ENCODE results near the gene CEMIP.

CEMIP gene

DNA sequence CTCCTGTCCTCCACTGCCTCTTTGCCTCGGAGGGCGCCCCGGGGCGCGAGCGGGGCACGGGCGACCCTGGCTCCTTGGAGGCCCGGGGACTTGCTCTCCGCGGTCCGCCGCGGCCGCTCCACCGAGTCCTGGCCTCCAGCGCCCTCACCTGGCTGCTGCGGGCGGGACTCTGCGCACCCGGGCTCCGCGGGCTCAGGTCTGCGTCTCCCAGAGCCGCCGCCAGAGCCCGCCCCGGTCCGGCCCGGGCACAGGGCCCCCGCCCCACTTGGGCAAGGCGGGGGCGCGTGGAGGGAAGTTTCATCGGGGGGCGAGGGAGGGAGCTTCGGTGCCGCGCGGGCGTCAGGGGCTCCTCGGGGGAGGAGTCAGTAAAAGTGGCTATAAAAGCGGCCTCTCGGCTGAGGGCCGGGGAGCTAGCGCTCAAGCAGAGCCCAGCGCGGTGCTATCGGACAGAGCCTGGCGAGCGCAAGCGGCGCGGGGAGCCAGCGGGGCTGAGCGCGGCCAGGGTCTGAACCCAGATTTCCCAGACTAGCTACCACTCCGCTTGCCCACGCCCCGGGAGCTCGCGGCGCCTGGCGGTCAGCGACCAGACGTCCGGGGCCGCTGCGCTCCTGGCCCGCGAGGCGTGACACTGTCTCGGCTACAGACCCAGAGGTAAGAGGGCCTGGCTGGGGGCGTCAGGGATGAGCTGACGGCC is at the start of gene CEMIP:
Gene CEMIP (plus strand): TSS at position 407 of the 694 bp plus-strand sequence. CDS start 94,510 bp downstream, outside the sequence.
- peak within 1 kb of the TSS; percentile 52 for H2AFZ ChIP-seq (ENCODE audit: low read length, unreplicated experiment)

GRCh38 chr15:80730387-80730786 is 48.8 kb upstream of the CEMIP start:
- no peak overlapping the region for H3K4me3 ChIP-seq (ENCODE audit: low read depth, low read length)
- peaks cover 4% of the 10 kb centered on the region for H3K4me1 ChIP-seq (ENCODE audit: control insufficient read depth, insufficient read depth, low read length, unreplicated experiment)
- H2AFZ ChIP-seq (ENCODE audit: low read length, unreplicated experiment), result no peak overlapping the region
- peaks cover 7% of the 10 kb centered on the region for H3K79me2 ChIP-seq (ENCODE audit: control insufficient read depth, insufficient read depth, low read length, unreplicated experiment)
- no peaks in the 10 kb centered on the region for H3K36me3 ChIP-seq (ENCODE audit: insufficient read depth, low read length)
- no peaks in the 10 kb centered on the region for H3K27me3 ChIP-seq (ENCODE audit: insufficient read depth, low read length)
- no peak overlapping the region for H3K27ac ChIP-seq (ENCODE audit: low read depth, low read length)

More for the DNA sequence above, at the start of gene CEMIP:
- Histone ChIP-seq H3K27me3 (ENCODE audit: insufficient read depth, low read length) (peaks cover 46% of the 10 kb centered on the region), H3K27ac (ENCODE audit: low read depth, low read length) (no peak within 1 kb of the TSS), H3K4me1 (ENCODE audit: control insufficient read depth, insufficient read depth, low read length, unreplicated experiment) (peaks cover 26% of the 10 kb centered on the region), H3K36me3 (ENCODE audit: insufficient read depth, low read length) (no peaks in the 10 kb centered on the region), H3K79me2 (ENCODE audit: control insufficient read depth, insufficient read depth, low read length, unreplicated experiment) (no peaks in the 10 kb centered on the region), H3K4me3 (ENCODE audit: low read depth, low read length) (peak within 1 kb of the TSS; percentile 72)

- Histone ChIP-seq H3K4me1 (ENCODE audit: control insufficient read depth, insufficient read depth, low read length, unreplicated experiment) (peaks cover 4% of the 10 kb centered on the region), H3K79me2 (ENCODE audit: control insufficient read depth, insufficient read depth, low read length, unreplicated experiment) (peaks cover 7% of the 10 kb centered on the region), H2AFZ (ENCODE audit: low read length, unreplicated experiment) (no peak overlapping the region), H3K27ac (ENCODE audit: low read depth, low read length) (no peak overlapping the region), H3K27me3 (ENCODE audit: insufficient read depth, low read length) (no peaks in the 10 kb centered on the region), H3K4me3 (ENCODE audit: low read depth, low read length) (no peak overlapping the region), H3K36me3 (ENCODE audit: insufficient read depth, low read length) (no peaks in the 10 kb centered on the region)
Measured at GRCh38 chr15:80730926-80731325, 48.2 kb upstream of the CEMIP start.

DNA sequence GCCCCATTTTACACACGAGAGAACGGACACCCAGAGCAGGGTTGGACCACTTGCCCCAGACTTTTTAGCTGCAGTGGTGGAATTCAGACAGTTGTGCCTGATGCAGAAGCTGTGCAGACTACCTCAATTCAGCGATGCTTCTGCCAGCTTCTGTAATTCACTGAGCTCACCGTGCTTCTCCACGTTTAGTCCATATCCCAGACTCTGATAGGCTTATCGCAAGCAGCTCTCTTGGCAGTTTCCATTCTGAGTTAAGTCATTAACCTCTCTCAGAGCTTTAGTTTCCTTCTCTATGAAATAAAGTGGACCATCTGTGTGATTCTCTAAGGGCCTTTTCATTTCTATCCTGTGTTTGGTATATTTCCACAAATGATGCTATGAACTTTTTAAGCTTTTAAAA is 47.0 kb upstream of the CEMIP start:
- no peak overlapping the region for H3K4me3 ChIP-seq (ENCODE audit: low read depth, low read length)
- peaks cover 7% of the 10 kb centered on the region for H3K79me2 ChIP-seq (ENCODE audit: control insufficient read depth, insufficient read depth, low read length, unreplicated experiment)
- no peak overlapping the region for H3K27ac ChIP-seq (ENCODE audit: low read depth, low read length)
- H2AFZ ChIP-seq (ENCODE audit: low read length, unreplicated experiment), result no peak overlapping the region
- peaks cover 4% of the 10 kb centered on the region for H3K4me1 ChIP-seq (ENCODE audit: control insufficient read depth, insufficient read depth, low read length, unreplicated experiment)
- no peaks in the 10 kb centered on the region for H3K27me3 ChIP-seq (ENCODE audit: insufficient read depth, low read length)
- H3K36me3 ChIP-seq (ENCODE audit: insufficient read depth, low read length), result no peaks in the 10 kb centered on the region

DNA sequence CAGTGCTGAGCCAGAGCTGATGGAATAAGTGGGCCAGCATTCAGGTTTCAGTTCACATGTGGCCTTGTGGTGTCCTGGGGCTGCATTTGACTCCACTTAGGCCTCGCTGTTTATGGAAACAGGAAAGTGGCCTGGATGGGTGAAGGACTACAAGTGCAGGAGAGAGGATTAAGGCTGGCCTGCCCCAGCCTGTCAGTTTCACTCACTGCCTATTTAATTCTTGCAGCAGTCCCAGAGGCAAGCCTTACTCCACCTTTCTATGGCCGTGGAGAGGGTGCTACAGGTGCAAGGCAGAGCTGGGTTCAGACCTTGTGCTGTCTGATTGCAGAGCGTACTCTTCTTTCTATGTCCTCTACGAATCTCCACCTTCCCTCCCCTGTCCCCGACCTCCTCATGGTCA is 46.4 kb upstream of the CEMIP start:
- H3K27me3 ChIP-seq (ENCODE audit: insufficient read depth, low read length), result no peaks in the 10 kb centered on the region
- no peak overlapping the region for H3K4me3 ChIP-seq (ENCODE audit: low read depth, low read length)
- H3K4me1 ChIP-seq (ENCODE audit: control insufficient read depth, insufficient read depth, low read length, unreplicated experiment), result peaks cover 4% of the 10 kb centered on the region
- H3K36me3 ChIP-seq (ENCODE audit: insufficient read depth, low read length), result no peaks in the 10 kb centered on the region
- H2AFZ ChIP-seq (ENCODE audit: low read length, unreplicated experiment), result no peak overlapping the region
- no peak overlapping the region for H3K27ac ChIP-seq (ENCODE audit: low read depth, low read length)
- peaks cover 7% of the 10 kb centered on the region for H3K79me2 ChIP-seq (ENCODE audit: control insufficient read depth, insufficient read depth, low read length, unreplicated experiment)

DNA sequence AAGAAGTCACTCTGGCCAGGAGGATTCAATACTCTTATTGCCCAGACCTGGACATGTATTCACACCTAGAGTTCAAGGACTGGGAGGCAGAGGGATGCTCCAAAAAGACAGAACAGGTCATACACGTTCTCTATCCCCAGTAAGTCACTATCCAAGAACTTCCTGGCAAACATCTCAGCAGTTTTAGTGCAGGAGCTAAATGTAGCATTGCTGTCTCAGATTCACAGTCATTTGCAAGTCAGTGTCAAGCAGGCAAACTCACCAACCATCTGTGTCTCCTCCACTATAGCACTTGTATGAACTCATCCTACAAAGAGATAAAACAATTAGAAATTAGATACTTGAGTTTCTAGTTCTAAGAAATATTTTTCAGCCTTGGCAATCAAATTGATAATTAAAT is 45.7 kb upstream of the CEMIP start:
- H3K79me2 ChIP-seq (ENCODE audit: control insufficient read depth, insufficient read depth, low read length, unreplicated experiment), result peaks cover 3% of the 10 kb centered on the region
- H2AFZ ChIP-seq (ENCODE audit: low read length, unreplicated experiment), result no peak overlapping the region
- H3K27me3 ChIP-seq (ENCODE audit: insufficient read depth, low read length), result no peaks in the 10 kb centered on the region
- H3K4me3 ChIP-seq (ENCODE audit: low read depth, low read length), result no peak overlapping the region
- no peaks in the 10 kb centered on the region for H3K36me3 ChIP-seq (ENCODE audit: insufficient read depth, low read length)
- H3K4me1 ChIP-seq (ENCODE audit: control insufficient read depth, insufficient read depth, low read length, unreplicated experiment), result peaks cover 4% of the 10 kb centered on the region
- H3K27ac ChIP-seq (ENCODE audit: low read depth, low read length), result no peak overlapping the region

- Histone ChIP-seq H3K27ac (ENCODE audit: low read depth, low read length) (no peak overlapping the region), H3K79me2 (ENCODE audit: control insufficient read depth, insufficient read depth, low read length, unreplicated experiment) (peaks cover 5% of the 10 kb centered on the region), H3K4me3 (ENCODE audit: low read depth, low read length) (no peak overlapping the region), H3K27me3 (ENCODE audit: insufficient read depth, low read length) (no peaks in the 10 kb centered on the region), H2AFZ (ENCODE audit: low read length, unreplicated experiment) (no peak overlapping the region), H3K36me3 (ENCODE audit: insufficient read depth, low read length) (no peaks in the 10 kb centered on the region), H3K4me1 (ENCODE audit: control insufficient read depth, insufficient read depth, low read length, unreplicated experiment) (peaks cover 3% of the 10 kb centered on the region)
Measured at GRCh38 chr15:80735344-80735743, 43.8 kb upstream of the CEMIP start.

GRCh38 chr15:80736560-80736959 is 42.6 kb upstream of the CEMIP start:
- H2AFZ ChIP-seq (ENCODE audit: low read length, unreplicated experiment), result no peak overlapping the region
- H3K4me1 ChIP-seq (ENCODE audit: control insufficient read depth, insufficient read depth, low read length, unreplicated experiment), result no peaks in the 10 kb centered on the region
- H3K27me3 ChIP-seq (ENCODE audit: insufficient read depth, low read length), result no peaks in the 10 kb centered on the region
- H3K27ac ChIP-seq (ENCODE audit: low read depth, low read length), result no peak overlapping the region
- H3K4me3 ChIP-seq (ENCODE audit: low read depth, low read length), result no peak overlapping the region
- no peaks in the 10 kb centered on the region for H3K36me3 ChIP-seq (ENCODE audit: insufficient read depth, low read length)
- peaks cover 2% of the 10 kb centered on the region for H3K79me2 ChIP-seq (ENCODE audit: control insufficient read depth, insufficient read depth, low read length, unreplicated experiment)

- no peak overlapping the region for H3K4me3 ChIP-seq (ENCODE audit: low read depth, low read length)
- H3K27ac ChIP-seq (ENCODE audit: low read depth, low read length), result no peak overlapping the region
- no peaks in the 10 kb centered on the region for H3K36me3 ChIP-seq (ENCODE audit: insufficient read depth, low read length)
- H3K79me2 ChIP-seq (ENCODE audit: control insufficient read depth, insufficient read depth, low read length, unreplicated experiment), result peaks cover 4% of the 10 kb centered on the region
- no peak overlapping the region for H2AFZ ChIP-seq (ENCODE audit: low read length, unreplicated experiment)
- peaks cover 7% of the 10 kb centered on the region for H3K4me1 ChIP-seq (ENCODE audit: control insufficient read depth, insufficient read depth, low read length, unreplicated experiment)
- no peaks in the 10 kb centered on the region for H3K27me3 ChIP-seq (ENCODE audit: insufficient read depth, low read length)
Measured at GRCh38 chr15:80739919-80740318, 39.3 kb upstream of the CEMIP start.

GRCh38 chr15:80742081-80742480 is 37.1 kb upstream of the CEMIP start:
- Histone ChIP-seq H3K4me1 (ENCODE audit: control insufficient read depth, insufficient read depth, low read length, unreplicated experiment) (peaks cover 11% of the 10 kb centered on the region), H3K27me3 (ENCODE audit: insufficient read depth, low read length) (no peaks in the 10 kb centered on the region), H3K79me2 (ENCODE audit: control insufficient read depth, insufficient read depth, low read length, unreplicated experiment) (peaks cover 4% of the 10 kb centered on the region), H3K27ac (ENCODE audit: low read depth, low read length) (no peak overlapping the region), H3K4me3 (ENCODE audit: low read depth, low read length) (no peak overlapping the region), H3K36me3 (ENCODE audit: insufficient read depth, low read length) (no peaks in the 10 kb centered on the region), H2AFZ (ENCODE audit: low read length, unreplicated experiment) (no peak overlapping the region)

DNA sequence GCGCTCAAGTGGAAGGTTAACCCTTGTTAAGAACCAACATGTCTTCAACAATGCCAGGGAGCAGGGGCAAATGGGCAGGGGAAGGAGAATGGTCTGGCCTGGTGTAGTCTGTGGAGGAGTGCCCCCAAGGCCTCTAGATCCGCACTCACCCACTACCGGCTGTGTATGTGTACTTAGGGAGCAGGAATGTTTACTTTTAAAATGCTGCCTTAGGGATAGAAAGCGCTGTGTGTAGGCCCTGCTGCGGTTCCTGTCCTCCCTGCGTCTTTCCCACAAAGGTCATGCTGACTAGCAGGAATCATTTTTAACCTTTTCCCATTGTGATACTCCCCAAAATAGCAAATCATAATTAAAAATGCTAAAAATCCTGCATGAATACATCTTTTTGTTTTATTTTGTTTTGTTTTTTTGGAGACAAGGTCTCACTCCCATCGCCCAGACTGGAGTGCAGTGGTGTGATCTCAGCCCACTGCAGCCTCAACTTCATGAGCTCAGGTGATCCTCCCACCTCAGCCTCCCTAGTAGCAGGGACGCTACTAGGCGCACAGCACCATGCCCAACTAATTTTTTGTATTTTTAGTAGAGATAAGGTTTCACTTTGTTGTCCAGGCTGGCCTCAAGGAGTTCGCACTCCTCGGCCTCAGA is 35.9 kb upstream of the CEMIP start:
- Histone ChIP-seq H3K4me3 (ENCODE audit: low read depth, low read length) (no peak overlapping the region), H3K27ac (ENCODE audit: low read depth, low read length) (no peak overlapping the region), H2AFZ (ENCODE audit: low read length, unreplicated experiment) (no peak overlapping the region), H3K36me3 (ENCODE audit: insufficient read depth, low read length) (no peaks in the 10 kb centered on the region), H3K27me3 (ENCODE audit: insufficient read depth, low read length) (no peaks in the 10 kb centered on the region), H3K79me2 (ENCODE audit: control insufficient read depth, insufficient read depth, low read length, unreplicated experiment) (peaks cover 4% of the 10 kb centered on the region), H3K4me1 (ENCODE audit: control insufficient read depth, insufficient read depth, low read length, unreplicated experiment) (peaks cover 11% of the 10 kb centered on the region)
